ENCODE data around the gene SAMD10.
"Not testable (repeated sequence)": the region's sequence is repeated elsewhere in the genome, so short reads cannot be mapped to it uniquely, and the experiment has no call there.

DNA sequence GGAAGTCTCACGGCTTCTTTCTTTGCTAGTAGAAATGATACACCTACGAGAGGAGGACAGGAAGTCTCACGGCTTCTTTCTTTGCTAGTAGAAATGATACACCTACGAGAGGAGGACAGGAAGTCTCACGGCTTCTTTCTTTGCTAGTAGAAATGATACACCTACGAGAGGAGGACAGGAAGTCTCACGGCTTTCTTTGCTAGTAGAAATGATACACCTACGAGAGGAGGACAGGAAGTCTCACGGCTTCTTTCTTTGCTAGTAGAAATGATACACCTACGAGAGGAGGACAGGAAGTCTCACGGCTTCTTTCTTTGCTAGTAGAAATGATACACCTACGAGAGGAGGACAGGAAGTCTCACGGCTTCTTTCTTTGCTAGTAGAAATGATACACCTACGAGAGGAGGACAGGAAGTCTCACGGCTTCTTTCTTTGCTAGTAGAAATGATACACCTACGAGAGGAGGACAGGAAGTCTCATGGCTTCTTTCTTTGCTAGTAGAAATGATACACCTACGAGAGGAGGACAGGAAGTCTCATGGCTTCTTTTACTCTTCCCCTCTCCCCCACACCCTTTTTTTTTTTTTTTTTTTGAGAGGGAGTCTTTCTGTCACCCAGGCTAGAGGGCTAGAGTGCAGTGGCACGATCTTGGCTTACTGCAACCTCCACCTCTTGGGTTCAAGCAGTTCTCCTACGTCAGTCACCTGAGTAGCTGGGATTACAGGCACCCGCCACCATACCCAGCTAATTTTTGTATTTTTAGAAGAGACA is 33.1 kb upstream of the SAMD10 start:
- TF ChIP-seq, protein P1, sequence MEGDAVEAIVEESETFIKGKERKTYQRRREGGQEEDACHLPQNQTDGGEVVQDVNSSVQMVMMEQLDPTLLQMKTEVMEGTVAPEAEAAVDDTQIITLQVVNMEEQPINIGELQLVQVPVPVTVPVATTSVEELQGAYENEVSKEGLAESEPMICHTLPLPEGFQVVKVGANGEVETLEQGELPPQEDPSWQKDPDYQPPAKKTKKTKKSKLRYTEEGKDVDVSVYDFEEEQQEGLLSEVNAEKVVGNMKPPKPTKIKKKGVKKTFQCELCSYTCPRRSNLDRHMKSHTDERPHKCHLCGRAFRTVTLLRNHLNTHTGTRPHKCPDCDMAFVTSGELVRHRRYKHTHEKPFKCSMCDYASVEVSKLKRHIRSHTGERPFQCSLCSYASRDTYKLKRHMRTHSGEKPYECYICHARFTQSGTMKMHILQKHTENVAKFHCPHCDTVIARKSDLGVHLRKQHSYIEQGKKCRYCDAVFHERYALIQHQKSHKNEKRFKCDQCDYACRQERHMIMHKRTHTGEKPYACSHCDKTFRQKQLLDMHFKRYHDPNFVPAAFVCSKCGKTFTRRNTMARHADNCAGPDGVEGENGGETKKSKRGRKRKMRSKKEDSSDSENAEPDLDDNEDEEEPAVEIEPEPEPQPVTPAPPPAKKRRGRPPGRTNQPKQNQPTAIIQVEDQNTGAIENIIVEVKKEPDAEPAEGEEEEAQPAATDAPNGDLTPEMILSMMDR (IDR thresholded peaks at IDR 0.05) = not testable (repeated sequence)
- not testable (repeated sequence) for TF ChIP-seq POLR2A (IDR thresholded peaks at IDR 0.05)

All from esophagus squamous epithelium (tissue), 4 donors.